ENCODE data around the gene FST. TPM values are rescaled to one million over a fixed set of nuclear protein-coding genes. Genes with fewer than 3 reads are reported as not detected.
A peak's percentile ranks its signal among the peaks of the same experiment; 100 is the strongest.

Gene FST
- total and polyA plus RNA-seq, 2 of the 13 experiments (the other 11 are each of a cell fraction or from before 2014, with no cell fraction given), result 38.6 to 136 TPM

- TF ChIP-seq PREB (CRISPR knock-in tag; IDR thresholded peaks at IDR 0.05) (no peak), FOXA1 (IDR thresholded peaks at IDR 0.05) (no peak), FOXA1 (CRISPR knock-in tag; IDR thresholded peaks at IDR 0.05) (no peak), ZBTB37 (CRISPR knock-in tag; IDR thresholded peaks at IDR 0.05) (no peak), EP300 (IDR thresholded peaks at IDR 0.05; ENCODE audit: low read depth in 2 of 2, low read length in 2 of 2) (no peak), EP300 (CRISPR knock-in tag; IDR thresholded peaks at IDR 0.05; ENCODE audit: borderline replicate concordance) (no peak), CHD2 (IDR thresholded peaks at IDR 0.05; ENCODE audit: low read depth, low read length) (no peak), SCMH1 (CRISPR knock-in tag; IDR thresholded peaks at IDR 0.05; ENCODE audit: borderline replicate concordance) (no peak), RXRB (CRISPR knock-in tag; IDR thresholded peaks at IDR 0.05; ENCODE audit: borderline replicate concordance) (no peak), MLXIP (CRISPR knock-in tag; IDR thresholded peaks at IDR 0.05; ENCODE audit: borderline replicate concordance) (no peak), ARID3A (IDR thresholded peaks at IDR 0.05; ENCODE audit: low read depth, low read length) (no peak), USF2 (IDR thresholded peaks at IDR 0.05; ENCODE audit: low read depth, low read length) (no peak), USF2 (CRISPR knock-in tag; IDR thresholded peaks at IDR 0.05; ENCODE audit: borderline replicate concordance) (no peak), ZFP62 (CRISPR knock-in tag; IDR thresholded peaks at IDR 0.05) (no peak), ZNF576 (CRISPR knock-in tag; IDR thresholded peaks at IDR 0.05) (no peak), ZFAT (CRISPR knock-in tag; conservative IDR thresholded peaks at IDR 0.05) (no peak), ZNF326 (CRISPR knock-in tag; IDR thresholded peaks at IDR 0.05; ENCODE audit: borderline replicate concordance) (no peak), CEBPB (IDR thresholded peaks at IDR 0.05; ENCODE audit: borderline replicate concordance, low read depth, low read length) (peak; percentile 56), MXD1 (CRISPR knock-in tag; IDR thresholded peaks at IDR 0.05) (no peak), ZFP36L2 (CRISPR knock-in tag; IDR thresholded peaks at IDR 0.05) (no peak), ZNF12 (CRISPR knock-in tag; IDR thresholded peaks at IDR 0.05) (no peak)
Observed at GRCh38 chr5:53479045-53479589, 1.3 kb upstream of the FST start (continued).

Data from HepG2 (cell line).